ENCODE results near the gene C19orf12. TPM values are rescaled to one million over a fixed set of nuclear protein-coding genes. Genes with fewer than 3 reads are reported as not detected.

Gene C19orf12
- total RNA-seq, 1 experiment from 2014 or later = 17.5 TPM

DNA sequence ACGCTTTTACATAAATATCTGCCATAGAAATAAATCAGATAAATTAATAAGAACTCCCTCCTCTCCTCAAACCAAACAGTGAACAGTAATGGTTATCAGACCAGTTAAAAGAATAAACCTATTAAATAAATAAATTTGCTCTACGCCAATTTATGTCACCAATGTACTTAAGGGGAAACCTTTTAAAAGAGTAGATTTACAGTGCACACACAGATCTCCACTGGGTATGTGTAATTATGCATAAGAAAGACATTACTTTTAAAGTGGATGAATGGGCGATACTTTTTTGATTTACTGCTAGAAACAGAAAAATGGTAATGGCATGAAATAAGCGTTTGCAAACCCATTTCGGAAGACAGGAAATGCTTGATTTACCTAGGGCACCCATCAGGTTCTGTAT, 34.9 kb upstream of the C19orf12 start:
- Histone ChIP-seq H3K23ac (ENCODE audit: insufficient read length, low read depth, low read length) (no peak overlapping the region), H3K4ac (ENCODE audit: low read depth, low read length) (no peak overlapping the region), H4K8ac (replicated peaks; ENCODE audit: insufficient read length, low read depth, low read length) (no peak overlapping the region), H3K27me3 (ENCODE audit: insufficient read depth, low read length) (no peaks in the 10 kb centered on the region), H3K9ac (ENCODE audit: extremely low read depth, insufficient read length, low read length) (no peak overlapping the region), H2AFZ (ENCODE audit: low read length) (no peak overlapping the region), H3K14ac (ENCODE audit: insufficient read depth, low read length) (no peak overlapping the region), H2BK12ac (ENCODE audit: insufficient read length, low read depth, low read length) (no peak overlapping the region), H3K18ac (ENCODE audit: insufficient read length, low read depth, low read length) (no peak overlapping the region), H2BK20ac (ENCODE audit: low read depth, low read length, poor library complexity, severe bottlenecking) (no peak overlapping the region), H4K20me1 (ENCODE audit: control insufficient read depth, insufficient read depth, insufficient read length) (no peaks in the 10 kb centered on the region), H3T11ph (ENCODE audit: low read length) (no peak overlapping the region), H2BK15ac (ENCODE audit: low read depth, low read length) (no peak overlapping the region), H3K4me1 (ENCODE audit: insufficient read depth, low read length) (no peaks in the 10 kb centered on the region), H3K23me2 (ENCODE audit: insufficient read length, low read depth, low read length, poor library complexity, severe bottlenecking) (no peaks in the 10 kb centered on the region), H3K79me1 (ENCODE audit: insufficient read depth, low read depth, low read length, poor library complexity, severe bottlenecking) (no peaks in the 10 kb centered on the region), H3K9me3 (ENCODE audit: control insufficient read depth, low read depth, low read length) (no peaks in the 10 kb centered on the region), H3K4me2 (ENCODE audit: insufficient read depth, insufficient read length, low read length) (no peak overlapping the region), H3K79me2 (ENCODE audit: insufficient read depth, low read length) (no peaks in the 10 kb centered on the region), H2BK5ac (ENCODE audit: insufficient read length, low read length) (no peak overlapping the region), H4K91ac (ENCODE audit: insufficient read length, low read depth, low read length) (no peak overlapping the region), H2BK120ac (ENCODE audit: low read depth, low read length, poor library complexity, severe bottlenecking) (no peak overlapping the region), H3K27ac (ENCODE audit: insufficient read length, low read depth, low read length) (no peak overlapping the region), H4K5ac (ENCODE audit: insufficient read length, low read depth, low read length) (no peak overlapping the region), H3K56ac (ENCODE audit: insufficient read length, low read depth, low read length) (no peak overlapping the region), H2AK5ac (ENCODE audit: insufficient read length, low read length) (no peak overlapping the region)
- DNase-seq = no peak
- H3K27ac Mint-ChIP-seq = no peak overlapping the region
- WGBS (ENCODE audit: extremely low coverage, insufficient read length, low lambda C conversion rate) = no CpG with 5 or more reads among the region's 5 CpGs
- TF ChIP-seq, protein P1, sequence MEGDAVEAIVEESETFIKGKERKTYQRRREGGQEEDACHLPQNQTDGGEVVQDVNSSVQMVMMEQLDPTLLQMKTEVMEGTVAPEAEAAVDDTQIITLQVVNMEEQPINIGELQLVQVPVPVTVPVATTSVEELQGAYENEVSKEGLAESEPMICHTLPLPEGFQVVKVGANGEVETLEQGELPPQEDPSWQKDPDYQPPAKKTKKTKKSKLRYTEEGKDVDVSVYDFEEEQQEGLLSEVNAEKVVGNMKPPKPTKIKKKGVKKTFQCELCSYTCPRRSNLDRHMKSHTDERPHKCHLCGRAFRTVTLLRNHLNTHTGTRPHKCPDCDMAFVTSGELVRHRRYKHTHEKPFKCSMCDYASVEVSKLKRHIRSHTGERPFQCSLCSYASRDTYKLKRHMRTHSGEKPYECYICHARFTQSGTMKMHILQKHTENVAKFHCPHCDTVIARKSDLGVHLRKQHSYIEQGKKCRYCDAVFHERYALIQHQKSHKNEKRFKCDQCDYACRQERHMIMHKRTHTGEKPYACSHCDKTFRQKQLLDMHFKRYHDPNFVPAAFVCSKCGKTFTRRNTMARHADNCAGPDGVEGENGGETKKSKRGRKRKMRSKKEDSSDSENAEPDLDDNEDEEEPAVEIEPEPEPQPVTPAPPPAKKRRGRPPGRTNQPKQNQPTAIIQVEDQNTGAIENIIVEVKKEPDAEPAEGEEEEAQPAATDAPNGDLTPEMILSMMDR (conservative IDR thresholded peaks at IDR 0.05) = no peak
- peaks cover 0 to 2% of the 10 kb centered on the region in 2 experiments; a peak in 1 of 4 replicates for H3K4me1 Mint-ChIP-seq
- H3K27me3 Mint-ChIP-seq (ENCODE audit: low read depth) = no peaks in the 10 kb centered on the region; the same call in none of the 2 replicates
- no peaks in the 10 kb centered on the region for H3K36me3 Mint-ChIP-seq (ENCODE audit: insufficient read depth in 1 of 3, low read depth in 3 of 3)
- no peak overlapping the region for H3K4me3 Mint-ChIP-seq
- no peaks in the 10 kb centered on the region for H3K9me3 Mint-ChIP-seq
